Testis (tissue), 3 donors: ENCODE data around the gene GLIS1. TPM values are rescaled to one million over a fixed set of nuclear protein-coding genes. Genes with fewer than 3 reads are reported as not detected.

ENCODE experiments used
- DNase-seq: peaks from one replicate; pipeline ENCODE4 v3.0.0-alpha.2; 2019
- H3K27ac ChIP-seq, 2 donors: fragments of 200-600 bp; sonication (generic); one replicate each; pipeline ENCODE4 v1.5.1; 2019
- H3K27me3 ChIP-seq: fragments of 200-600 bp; sonication (generic); one replicate; pipeline ENCODE4 v1.5.1; 2019
- H3K36me3 ChIP-seq: fragments of 200-600 bp; sonication (generic); one replicate; pipeline ENCODE4 v1.5.1; 2017; ENCODE audit warnings: low read depth; ENCODE audit errors: missing control alignments
- H3K4me1 ChIP-seq: fragments of 200-600 bp; sonication (generic); one replicate; pipeline ENCODE4 v1.5.1; 2019
- H3K4me3 ChIP-seq, 2 donors: fragments of 200-600 bp; sonication (generic); one replicate each; pipeline ENCODE4 v1.5.1; 2017 to 2019
- H3K9me3 ChIP-seq: fragments of 200-600 bp; sonication (generic); one replicate; pipeline ENCODE4 v1.5.1; 2017
- POLR2A ChIP-seq: fragments of 450-650 bp; IDR thresholded peaks from one replicate; pipeline ENCODE4 v1.6.1; 2017; ENCODE audit warnings: antibody characterized with exemption, mild to moderate bottlenecking, moderate library complexity
- WGBS, 2 donors: methylation state at CpG; one replicate each; pipeline ENCODE4 v1.1.5; 2018; 5-methylcytosine and 5-hydroxymethylcytosine counted together
- intact Hi-C: fragments of 100-400 bp; cut with DNase I; formaldehyde crosslinking; loops from one replicate; pipeline ENCODE4 v1.15.1; 2023; ENCODE audit warnings: low total_unique reads
- polyA plus RNA-seq: library from polyadenylated mRNA; stranded (reverse); fragments of 350-450 nt; fragmentation: Illumina TruSeq; extraction: RNeasy Lipid Tissue Mini Kit (QIAGEN cat#74804); gene quantifications from one replicate; pipeline ENCODE4 v1.2.3, GENCODE V29; 2014; ENCODE audit warnings: low read depth, low replicate concordance; ENCODE audit not compliant: insufficient read depth
- total RNA-seq, 2 donors: library from RNA; depleted of rRNA; stranded (reverse); fragments of >200 nt; gene quantifications; one replicate each; pipeline ENCODE4 v1.2.3, GENCODE V29; 2016
- TF ChIP-seq, protein P1 (sequence below), 3 experiments: fragments of 450-650 bp in 2 of 3; fragments of 200-600 bp in 1 of 3; sonication (generic) in 1 of 3; IDR thresholded peaks; one replicate each; pipeline ENCODE4 v1.5.1; 2016 to 2019; ENCODE audit warnings: antibody characterized with exemption in 3 of 3, mild to moderate bottlenecking in 2 of 3, moderate library complexity in 1 of 3

GLIS1 gene
- total and polyA plus RNA-seq, 3 donors from 2014 or later, result 2.9 to 6.1 (median 3.8) TPM

DNA sequence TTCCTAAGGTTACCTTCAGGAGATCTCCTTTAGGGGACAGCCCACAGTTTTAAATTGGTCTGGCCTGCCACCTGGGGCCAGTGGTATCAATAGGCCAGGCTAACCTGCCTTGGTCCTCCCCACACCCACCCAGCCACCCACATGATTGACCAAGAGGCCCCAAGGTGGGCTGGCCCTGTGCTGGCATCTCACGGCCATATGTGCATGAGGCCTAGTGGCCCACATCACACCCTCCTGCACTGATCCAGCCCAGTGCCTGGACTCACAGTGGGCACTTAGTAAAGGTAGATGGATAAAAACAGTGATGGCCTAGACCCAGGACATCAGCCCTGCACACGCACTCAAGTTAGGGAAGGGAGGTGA lies 197.7 kb downstream of the GLIS1 start:
- H3K36me3 ChIP-seq, result no peaks in the 10 kb centered on the region
- no peaks in the 10 kb centered on the region for H3K9me3 ChIP-seq
- no peak overlapping the region for H3K4me3 ChIP-seq
- intact Hi-C loops, result no loop called here
- WGBS, 2 donors, result 90 to 98% methylated on average over 2 of the region's 2 CpGs
- H3K27ac ChIP-seq, result no peak overlapping the region
- no peaks in the 10 kb centered on the region for H3K27me3 ChIP-seq
- H3K4me1 ChIP-seq, result no peaks in the 10 kb centered on the region
- DNase-seq, result no peak
- TF ChIP-seq POLR2A, result no peak
- TF ChIP-seq, protein P1, sequence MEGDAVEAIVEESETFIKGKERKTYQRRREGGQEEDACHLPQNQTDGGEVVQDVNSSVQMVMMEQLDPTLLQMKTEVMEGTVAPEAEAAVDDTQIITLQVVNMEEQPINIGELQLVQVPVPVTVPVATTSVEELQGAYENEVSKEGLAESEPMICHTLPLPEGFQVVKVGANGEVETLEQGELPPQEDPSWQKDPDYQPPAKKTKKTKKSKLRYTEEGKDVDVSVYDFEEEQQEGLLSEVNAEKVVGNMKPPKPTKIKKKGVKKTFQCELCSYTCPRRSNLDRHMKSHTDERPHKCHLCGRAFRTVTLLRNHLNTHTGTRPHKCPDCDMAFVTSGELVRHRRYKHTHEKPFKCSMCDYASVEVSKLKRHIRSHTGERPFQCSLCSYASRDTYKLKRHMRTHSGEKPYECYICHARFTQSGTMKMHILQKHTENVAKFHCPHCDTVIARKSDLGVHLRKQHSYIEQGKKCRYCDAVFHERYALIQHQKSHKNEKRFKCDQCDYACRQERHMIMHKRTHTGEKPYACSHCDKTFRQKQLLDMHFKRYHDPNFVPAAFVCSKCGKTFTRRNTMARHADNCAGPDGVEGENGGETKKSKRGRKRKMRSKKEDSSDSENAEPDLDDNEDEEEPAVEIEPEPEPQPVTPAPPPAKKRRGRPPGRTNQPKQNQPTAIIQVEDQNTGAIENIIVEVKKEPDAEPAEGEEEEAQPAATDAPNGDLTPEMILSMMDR (IDR thresholded peaks at IDR 0.05), result no peak

- no peaks in the 10 kb centered on the region for H3K36me3 ChIP-seq
- intact Hi-C loops, result no loop called here
- H3K4me3 ChIP-seq, result no peak overlapping the region
- WGBS, 2 donors, result 80 to 95% methylated on average over 1 to 14 of the region's 14 CpGs
- H3K27me3 ChIP-seq, result no peaks in the 10 kb centered on the region
- no peaks in the 10 kb centered on the region for H3K9me3 ChIP-seq
- H3K4me1 ChIP-seq, result no peaks in the 10 kb centered on the region
- DNase-seq, result no peak
- TF ChIP-seq, protein P1 (IDR thresholded peaks at IDR 0.05), result no peak
- no peak for TF ChIP-seq POLR2A
- no peak overlapping the region for H3K27ac ChIP-seq
These were observed 198.2 kb downstream of the GLIS1 start for GRCh38 chr1:53540604-53541262.

DNA sequence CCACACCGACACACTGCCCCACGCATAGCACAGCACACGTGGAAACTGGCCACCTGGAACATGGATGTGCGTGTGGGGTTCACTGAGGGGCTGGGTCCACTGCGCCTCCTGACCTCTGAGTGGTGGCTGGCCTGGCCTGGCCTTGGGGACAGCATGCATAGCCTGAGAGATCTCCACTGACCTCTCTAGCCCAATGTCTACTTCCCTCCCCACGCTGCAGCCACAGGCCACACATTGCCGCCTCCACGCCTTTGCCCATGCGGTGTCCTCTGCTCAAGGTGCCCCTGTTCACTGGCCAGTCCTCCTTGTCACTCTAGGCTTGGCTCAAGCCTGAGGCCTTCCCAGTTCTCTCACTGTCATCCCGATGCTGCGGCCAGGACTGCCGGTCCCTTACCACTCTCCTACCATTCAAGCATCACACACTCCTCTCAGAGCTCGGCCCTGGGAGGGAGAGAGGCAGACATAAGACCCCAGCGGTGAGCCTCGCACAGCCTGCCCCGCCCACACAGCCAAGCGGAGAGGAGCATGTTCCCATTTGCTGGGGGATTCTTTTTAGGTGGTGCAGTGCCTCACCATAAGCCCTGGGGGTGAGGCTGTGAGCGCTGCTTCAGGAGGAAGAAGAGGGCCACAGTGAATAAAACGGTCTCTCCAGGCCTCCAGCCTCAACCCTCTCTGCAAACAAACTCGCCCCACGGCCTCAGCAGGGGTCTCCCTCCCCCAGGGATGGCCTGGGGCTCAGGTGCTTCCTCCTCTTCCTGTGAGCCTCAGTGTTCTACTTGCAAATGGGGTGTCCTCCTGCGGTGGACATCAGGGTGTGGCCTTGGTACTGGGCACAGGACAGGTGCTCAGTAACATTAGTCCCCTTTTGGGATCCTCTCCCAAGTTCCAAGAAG lies 199.0 kb downstream of the GLIS1 start:
- no peak overlapping the region for H3K27ac ChIP-seq
- no peak overlapping the region for H3K4me3 ChIP-seq
- no peaks in the 10 kb centered on the region for H3K27me3 ChIP-seq
- H3K4me1 ChIP-seq, result no peaks in the 10 kb centered on the region
- no peaks in the 10 kb centered on the region for H3K9me3 ChIP-seq
- no peaks in the 10 kb centered on the region for H3K36me3 ChIP-seq
- WGBS, 2 donors, result 88 to 96% methylated on average over 7 to 22 of the region's 22 CpGs
- DNase-seq, result no peak
- TF ChIP-seq, protein P1 (IDR thresholded peaks at IDR 0.05), result no peak
- no peak for TF ChIP-seq POLR2A
- intact Hi-C loops, result no loop called here

DNA sequence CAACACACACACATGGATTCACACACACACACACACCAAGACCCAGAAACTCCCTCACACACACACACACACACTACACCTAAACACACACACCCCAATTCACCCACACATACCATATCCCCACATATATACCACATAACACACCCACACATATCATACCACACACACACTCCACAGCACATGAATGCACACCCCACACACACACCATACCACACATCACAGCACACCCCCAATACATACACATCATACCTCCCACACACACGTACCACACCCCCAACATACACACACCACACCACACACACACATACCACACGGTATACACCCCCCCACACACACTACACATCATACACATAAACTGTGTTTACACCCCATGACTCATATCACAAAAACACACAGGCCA lies 199.7 kb downstream of the GLIS1 start:
- Histone ChIP-seq H3K4me1 (no peaks in the 10 kb centered on the region), H3K4me3 (no peak overlapping the region), H3K36me3 (no peaks in the 10 kb centered on the region), H3K27ac (no peak overlapping the region), H3K9me3 (no peaks in the 10 kb centered on the region), H3K27me3 (no peaks in the 10 kb centered on the region)
- TF ChIP-seq, protein P1 (IDR thresholded peaks at IDR 0.05), result no peak
- TF ChIP-seq POLR2A, result no peak
- intact Hi-C loops, result no loop called here
- 85 to 94% methylated on average over 2 of the region's 2 CpGs for WGBS, 2 donors
- no peak for DNase-seq
